GM21723 (cell line): ENCODE results near the gene MYLIP.

Experiments used
- ATAC-seq: cut with Tn5 transposase; IDR thresholded peaks from one replicate; pipeline ENCODE4 v1.9.1; 2021; ENCODE audit warnings: mild to moderate bottlenecking, moderate library complexity; ENCODE audit not compliant: unreplicated experiment

Gene MYLIP

GRCh38 chr6:16106991-16107787 is 21.7 kb upstream of the MYLIP start:
- ATAC-seq, result no peak

GRCh38 chr6:16108419-16108818 is 20.5 kb upstream of the MYLIP start:
- ATAC-seq, result no peak

- no peak for ATAC-seq
Observed at GRCh38 chr6:16108921-16109658, 19.8 kb upstream of the MYLIP start.

DNA sequence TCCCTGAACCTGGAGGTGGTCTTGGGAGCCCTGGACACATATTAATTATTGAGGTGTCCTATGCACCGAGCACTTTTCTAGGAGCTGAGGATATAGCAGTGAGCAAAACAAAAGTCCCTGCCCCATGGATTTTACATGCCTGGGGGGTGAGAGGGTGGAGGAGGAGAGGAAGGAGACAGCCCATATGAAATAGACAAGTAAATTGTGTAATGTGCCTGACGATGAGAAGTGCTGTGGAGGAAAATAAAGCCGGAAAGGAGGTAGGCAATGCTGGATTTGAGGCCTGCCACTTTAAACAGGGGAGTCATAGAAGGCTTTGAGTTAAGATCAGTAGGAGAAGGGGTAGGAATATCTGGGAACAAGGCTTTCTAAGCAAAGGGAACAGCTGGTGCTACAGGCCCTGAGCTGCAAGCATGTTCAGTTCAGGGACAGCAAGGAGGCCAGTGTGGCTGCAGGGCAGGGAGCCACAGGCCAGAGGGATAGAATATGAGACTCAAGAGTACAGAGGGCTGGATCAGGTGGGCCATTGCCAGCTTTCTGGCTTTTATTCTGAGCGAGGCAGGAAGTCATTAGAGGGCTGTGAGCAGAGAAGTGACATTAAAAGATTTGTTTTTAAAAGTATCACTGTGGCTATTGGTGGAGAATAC is 19.1 kb upstream of the MYLIP start:
- ATAC-seq, result no peak

DNA sequence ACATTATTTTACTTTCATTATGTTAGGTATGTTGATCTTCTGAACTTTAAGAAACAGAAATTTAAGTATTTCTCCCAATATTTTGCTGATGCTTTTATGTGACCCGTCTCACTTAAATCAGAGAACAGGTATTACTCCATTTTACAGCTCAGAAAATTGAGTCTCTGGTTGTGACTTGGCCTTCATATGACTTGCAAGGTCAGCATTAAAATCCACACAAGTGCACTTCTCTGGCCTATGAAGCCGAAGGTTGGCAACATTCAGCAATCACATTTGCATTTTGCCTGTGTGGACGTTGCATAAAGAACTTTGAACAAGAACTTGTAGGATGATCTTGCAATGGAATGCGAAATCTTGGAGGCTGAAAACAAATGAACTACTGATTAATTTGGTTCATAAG is 10.1 kb upstream of the MYLIP start:
- no peak for ATAC-seq

DNA sequence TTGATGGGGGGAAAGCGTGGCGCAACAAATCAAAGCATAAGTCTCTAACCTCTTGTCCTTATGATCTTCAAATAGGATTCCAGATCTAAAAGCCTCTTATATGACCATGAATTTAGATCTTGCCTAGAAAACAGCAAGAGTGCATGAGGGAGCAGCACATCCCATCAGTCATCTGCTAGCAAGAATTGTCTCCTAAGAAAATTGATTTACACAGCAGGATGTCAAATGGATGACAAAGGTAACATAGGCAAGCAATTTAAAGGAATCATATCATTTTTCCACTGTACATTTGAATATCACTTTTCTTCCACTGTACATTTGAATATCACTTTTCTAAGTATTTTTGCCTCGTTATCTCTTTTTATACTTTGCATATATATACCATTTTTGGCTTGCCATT is 7.5 kb upstream of the MYLIP start:
- ATAC-seq, result no peak

- ATAC-seq, result no peak
Observed at GRCh38 chr6:16122197-16122596, 6.7 kb upstream of the MYLIP start.

- ATAC-seq, result no peak
Observed at GRCh38 chr6:16124198-16125180, 4.4 kb upstream of the MYLIP start.

- ATAC-seq, result no peak
Observed at GRCh38 chr6:16126056-16126455, 2.8 kb upstream of the MYLIP start.

DNA sequence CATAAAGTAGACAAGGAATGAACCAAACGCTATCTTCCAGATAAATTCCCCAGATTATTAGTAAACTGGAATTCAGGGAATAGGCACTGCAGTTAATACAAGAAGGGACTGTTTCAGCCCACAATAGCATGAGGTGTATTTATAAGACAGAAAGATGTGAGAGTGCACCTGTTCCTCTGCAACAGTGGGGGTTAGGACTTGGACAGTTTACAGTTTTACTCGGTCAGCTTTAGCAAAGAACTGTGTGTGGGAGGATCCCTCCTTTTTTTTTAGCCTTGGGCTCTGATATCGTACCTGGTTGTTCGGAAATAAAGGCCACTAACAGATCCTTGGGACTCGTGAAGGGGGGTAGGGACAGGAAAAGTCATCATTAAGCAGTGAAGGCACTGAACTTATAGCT is 2.0 kb upstream of the MYLIP start:
- no peak for ATAC-seq

DNA sequence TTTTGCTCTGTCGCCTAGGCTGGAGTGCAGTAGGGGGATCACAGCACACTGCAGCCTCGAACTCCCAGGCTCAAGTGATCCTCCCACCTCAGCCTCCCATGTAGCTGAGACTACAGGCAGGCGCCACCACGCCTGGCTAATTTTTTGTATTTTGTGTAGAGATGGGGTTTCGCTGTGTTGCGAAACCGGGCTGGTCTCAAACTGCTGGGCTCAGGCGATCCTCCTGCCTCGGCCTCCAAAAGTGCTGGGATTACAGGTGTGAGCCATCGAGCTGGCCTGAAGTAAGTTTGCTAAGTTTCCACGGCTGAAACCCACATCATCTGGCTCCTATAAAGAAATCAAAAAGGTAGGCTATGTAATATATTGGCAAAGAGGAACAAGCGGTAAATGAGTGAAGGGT is 1.4 kb upstream of the MYLIP start:
- ATAC-seq, result no peak

GRCh38 chr6:16129623-16130401 is 926 bp downstream of the MYLIP start:
- ATAC-seq, result peak; percentile 3

GRCh38 chr6:16130437-16130891 is 1.6 kb downstream of the MYLIP start:
- no peak for ATAC-seq

- ATAC-seq, result peak; percentile 69
Observed at GRCh38 chr6:16130932-16131387, 2.1 kb downstream of the MYLIP start.

GRCh38 chr6:16132909-16133308 is 4.0 kb downstream of the MYLIP start:
- no peak for ATAC-seq

DNA sequence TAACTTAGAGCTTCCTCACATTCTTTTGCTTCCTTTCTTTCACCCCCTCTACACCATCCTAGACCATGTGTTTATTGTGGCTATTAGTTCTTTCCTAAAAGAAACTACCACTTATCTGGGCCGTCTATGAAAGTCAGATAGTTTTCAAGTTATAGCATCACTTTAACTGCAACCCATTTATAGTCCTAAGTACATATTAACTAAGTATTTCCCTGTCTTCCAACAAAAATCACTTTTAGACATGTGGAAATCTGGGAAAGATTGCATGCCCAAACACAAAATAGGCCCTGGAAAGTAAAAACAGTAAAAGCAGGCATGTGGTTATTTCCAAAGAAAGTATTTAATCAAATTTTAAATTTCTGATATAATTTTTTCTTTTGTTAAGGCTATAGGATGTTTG is 5.5 kb downstream of the MYLIP start:
- ATAC-seq, result no peak

- no peak for ATAC-seq
Observed at GRCh38 chr6:16135066-16135465, 6.2 kb downstream of the MYLIP start.

DNA sequence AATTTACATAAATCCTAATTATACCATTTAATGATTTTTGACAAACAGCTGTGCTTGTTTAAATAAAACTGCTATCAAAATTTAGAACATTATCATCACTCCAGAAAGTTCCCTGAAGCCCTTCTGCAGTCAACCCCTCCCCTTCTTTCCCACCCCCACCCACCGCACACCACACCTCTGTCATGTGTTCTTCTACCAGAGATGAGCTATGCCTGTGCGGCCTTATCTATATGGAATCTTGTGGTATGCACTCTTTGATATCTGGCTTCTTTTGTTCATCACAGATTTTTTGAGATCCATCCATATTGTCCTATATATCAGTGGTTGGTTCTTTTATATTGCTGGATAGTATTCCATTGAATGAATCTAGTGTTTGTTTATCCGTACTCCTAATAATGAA is 7.2 kb downstream of the MYLIP start:
- ATAC-seq, result no peak

DNA sequence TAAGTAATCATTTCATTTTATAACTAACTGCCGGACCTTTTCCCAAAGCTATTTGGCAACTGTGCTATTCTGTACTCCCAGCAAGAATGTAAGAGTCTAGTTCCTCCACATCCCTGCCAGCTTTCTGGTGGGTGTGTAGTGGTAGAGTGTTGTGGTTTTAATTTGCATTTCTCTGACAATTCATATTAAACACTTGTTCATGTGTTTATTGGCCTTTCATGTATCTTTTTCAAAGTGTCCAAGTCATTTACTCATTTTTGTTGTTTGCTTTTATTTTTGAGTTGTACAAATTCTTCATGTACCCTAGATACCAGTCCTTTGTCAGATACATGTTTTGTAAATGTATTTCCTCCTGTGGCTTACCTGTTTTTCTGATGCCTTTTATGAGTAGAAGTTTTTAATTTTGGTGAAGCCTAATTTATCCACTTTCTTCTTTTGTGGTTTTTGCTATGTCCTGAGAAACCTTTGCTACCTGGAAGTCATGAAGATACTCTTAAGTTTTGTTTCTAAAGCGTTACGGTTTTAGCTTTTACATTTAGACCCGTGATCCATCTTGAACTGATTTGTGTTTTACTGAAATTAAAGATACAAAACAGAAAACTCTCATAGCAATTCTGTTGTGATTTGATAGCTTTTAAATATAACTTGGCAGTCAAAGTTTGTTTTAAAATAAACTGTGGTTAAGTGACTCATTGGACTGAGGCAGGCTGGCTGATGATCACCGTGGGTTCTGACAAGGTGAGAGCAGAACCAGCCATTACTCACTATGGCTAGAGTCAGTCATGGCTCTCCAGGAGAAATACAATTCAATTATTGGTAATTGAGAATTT is 8.0 kb downstream of the MYLIP start:
- ATAC-seq, result peak; percentile 46
